Astrocyte of the cerebellum (primary cell): Measurements from ENCODE around the gene SLC7A14.

Source experiments
- DNase-seq: peaks from one replicate; pipeline ENCODE4 v3.0.0-alpha.2; 2011; ENCODE audit warnings: low read depth
- H3K4me3 ChIP-seq: 2 replicates; pipeline ENCODE4 v1.5.1; 2011; ENCODE audit warnings: mild to moderate bottlenecking, low read depth, low read length, moderate library complexity
- CTCF ChIP-seq: IDR thresholded peaks from 2 replicates; pipeline ENCODE4 v1.5.1; 2012; ENCODE audit warnings: low read length, low read depth, moderate library complexity, mild to moderate bottlenecking; ENCODE audit errors: missing control alignments
- in situ Hi-C: cut with HindIII; loops from 2 replicates; pipeline ENCODE4 v1.10.0; 2017; ENCODE audit warnings: low sequenced_read_pairs

Gene SLC7A14

GRCh38 chr3:170421111-170421641 is 164.7 kb downstream of the SLC7A14 start:
- in situ Hi-C loops, result no loop called here
- no peak for TF ChIP-seq CTCF
- H3K4me3 ChIP-seq, result peak overlapping the region; percentile 87
- DNase-seq, result no peak

- no peak for TF ChIP-seq CTCF
- H3K4me3 ChIP-seq, result peak overlapping the region; percentile 87
- in situ Hi-C loops, result no loop called here
- no peak for DNase-seq
Observed at GRCh38 chr3:170420307-170420821, 165.5 kb downstream of the SLC7A14 start.

- H3K4me3 ChIP-seq, result peak overlapping the region; percentile 87
- DNase-seq, result no peak
- no peak for TF ChIP-seq CTCF
- in situ Hi-C loops, result no loop called here
Observed at GRCh38 chr3:170419557-170420087, 166.3 kb downstream of the SLC7A14 start.

- DNase-seq, result no peak
- TF ChIP-seq CTCF, result peak; percentile 30
- H3K4me3 ChIP-seq, result peak within 1 kb of the TSS; percentile 87
- in situ Hi-C loops, result no loop called here
Observed at GRCh38 chr3:170418422-170419398, 167.2 kb downstream of the SLC7A14 start, which contains the start of gene CLDN11. Gene CLDN11, plus strand, starts transcription at chr3:170418868. Its CDS starts 199 bp downstream, at chr3:170419067.

GRCh38 chr3:170417090-170417489 is 168.8 kb downstream of the SLC7A14 start:
- no peak overlapping the region for H3K4me3 ChIP-seq
- in situ Hi-C loops, result no loop called here
- TF ChIP-seq CTCF, result no peak
- DNase-seq, result no peak

GRCh38 chr3:170414202-170414663 is 171.6 kb downstream of the SLC7A14 start:
- peak; percentile 87 for DNase-seq
- in situ Hi-C loops, result no loop called here
- H3K4me3 ChIP-seq, result no peak overlapping the region

More at GRCh38 chr3:170414202-170414663, 171.6 kb downstream of the SLC7A14 start:
- TF ChIP-seq CTCF, result peak; percentile 99
